Caco-2 (cell line): ENCODE data around the gene YPEL4. TPM values are rescaled to one million over a fixed set of nuclear protein-coding genes. Genes with fewer than 3 reads are reported as not detected.

Experiments used
- BruUV-seq: library from RNA; stranded (reverse); fragments of 400-500 nt; replicated peaks from 2 replicates; lab custom pipeline; 2021; lab: Mats Ljungman, UMichigan
- CTCF ChIA-PET: fragments of 300-600 bp; sonication (Branson Sonifier 250); formaldehyde crosslinking; loops from one replicate; lab custom pipeline; 2022; ENCODE audit warnings: antibody characterized with exemption; lab: Charles Lee
- POLR2A ChIA-PET: fragments of 300-600 bp; sonication (Branson Sonifier 250); formaldehyde crosslinking; loops from one replicate; lab custom pipeline; 2022; ENCODE audit warnings: antibody characterized with exemption; lab: Charles Lee
- DNase-seq, 2 experiments: peaks; one replicate each; pipeline versions ENCODE4 v3.0.0 to v3.0.0-alpha.2; 2020 to 2022
- H3K27me3 ChIP-seq: replicated peaks from 2 replicates; pipeline ENCODE4 v1.6.0; 2011; ENCODE audit warnings: low read length; ENCODE audit not compliant: control insufficient read depth, insufficient read depth
- H3K36me3 ChIP-seq: 2 replicates; pipeline ENCODE4 v1.5.1; 2011; ENCODE audit warnings: low read length; ENCODE audit not compliant: control insufficient read depth, insufficient read depth
- H3K4me1 ChIP-seq: fragments of 250-450 bp; sonication (Bioruptor Pico); 2 replicates; pipeline ENCODE4 v1.5.1; 2020; ENCODE audit warnings: mild to moderate bottlenecking
- H3K4me3 ChIP-seq: 2 replicates; pipeline ENCODE4 v1.5.1; 2011; ENCODE audit warnings: low read depth, mild to moderate bottlenecking, control low read depth, low read length
- H3K9me3 ChIP-seq: fragments of 250-450 bp; sonication (Bioruptor Pico); 2 replicates; pipeline ENCODE4 v1.5.1; 2020; ENCODE audit warnings: mild to moderate bottlenecking, moderate library complexity
- H3K27ac Mint-ChIP-seq: one replicate; pipeline ENCODE4 v1.8.0; 2022; ENCODE audit warnings: mixed read lengths; ENCODE audit not compliant: unreplicated experiment
- H3K27me3 Mint-ChIP-seq: one replicate; pipeline ENCODE4 v1.8.0; 2022; ENCODE audit warnings: mixed read lengths; ENCODE audit not compliant: insufficient read depth, unreplicated experiment
- H3K36me3 Mint-ChIP-seq: one replicate; pipeline ENCODE4 v1.8.0; 2022; ENCODE audit warnings: mild to moderate bottlenecking, mixed read lengths; ENCODE audit not compliant: insufficient read depth, unreplicated experiment
- H3K4me1 Mint-ChIP-seq: one replicate; pipeline ENCODE4 v1.8.0; 2022; ENCODE audit warnings: low read depth, mixed read lengths; ENCODE audit not compliant: unreplicated experiment
- H3K4me3 Mint-ChIP-seq: one replicate; pipeline ENCODE4 v1.8.0; 2022; ENCODE audit warnings: mild to moderate bottlenecking, moderate library complexity, mixed read lengths; ENCODE audit not compliant: unreplicated experiment
- H3K9me3 Mint-ChIP-seq: one replicate; pipeline ENCODE4 v1.8.0; 2022; ENCODE audit warnings: mixed read lengths; ENCODE audit not compliant: unreplicated experiment
- CTCF ChIP-seq, 2 experiments: fragments of 200-600 bp in 1 of 2; IDR thresholded peaks; 1 replicate in 1 of 2; 2 replicates in 1 of 2; pipeline versions ENCODE4 v1.5.1 to v1.8.0; 2011 to 2022; ENCODE audit warnings: antibody characterized with exemption in 1 of 2, control low read depth in 1 of 2, inconsistent platforms in 1 of 2, low read depth in 1 of 2, low read length in 1 of 2, mild to moderate bottlenecking in 1 of 2, moderate library complexity in 1 of 2; ENCODE audit not compliant: insufficient read depth in 1 of 2, severe bottlenecking in 1 of 2, unreplicated experiment in 1 of 2
- intact Hi-C: fragments of 100-400 bp; cut with micrococcal nuclease; formaldehyde crosslinking; loops from one replicate; pipeline ENCODE4 v1.10.0; 2022; ENCODE audit not compliant: unreplicated experiment
- total RNA-seq: library from RNA; stranded (reverse); gene quantifications from 2 replicates; pipeline ENCODE4 v1.2.3, GENCODE V29; 2022

The YPEL4 gene
- total RNA-seq, 1 experiment from 2014 or later: not detected

GRCh38 chr11:57626895-57627294, 22.8 kb downstream of the YPEL4 start:
- TF ChIP-seq CTCF (IDR thresholded peaks at IDR 0.05; ENCODE audit: insufficient read depth in 1 of 2, low read depth in 1 of 2, low read length in 1 of 2, severe bottlenecking in 1 of 2, unreplicated experiment in 1 of 2): no peak
- peaks cover 5% of the 10 kb centered on the region for H3K27me3 Mint-ChIP-seq
- no TSS peak for BruUV-seq
- no peaks in the 10 kb centered on the region for H3K27me3 ChIP-seq
- H3K4me1 ChIP-seq: no peaks in the 10 kb centered on the region
- H3K9me3 Mint-ChIP-seq: no peaks in the 10 kb centered on the region
- POLR2A ChIA-PET: no interaction called here
- no peak overlapping the region for H3K4me3 Mint-ChIP-seq
- DNase-seq: no peak
- no peaks in the 10 kb centered on the region for H3K4me1 Mint-ChIP-seq
- no peak overlapping the region for H3K27ac Mint-ChIP-seq
- CTCF ChIA-PET: no interaction called here
- no peaks in the 10 kb centered on the region for H3K36me3 ChIP-seq
- H3K9me3 ChIP-seq: no peaks in the 10 kb centered on the region
- intact Hi-C loops: no loop called here
- no peak overlapping the region for H3K4me3 ChIP-seq
- no peaks in the 10 kb centered on the region for H3K36me3 Mint-ChIP-seq

- no peaks in the 10 kb centered on the region for H3K27me3 ChIP-seq
These were observed 24.8 kb downstream of the YPEL4 start for GRCh38 chr11:57624864-57625263.

GRCh38 chr11:57622263-57622662, 27.4 kb downstream of the YPEL4 start:
- intact Hi-C loops: no loop called here
- H3K27ac Mint-ChIP-seq: no peak overlapping the region
- no peaks in the 10 kb centered on the region for H3K27me3 Mint-ChIP-seq
- no peaks in the 10 kb centered on the region for H3K9me3 Mint-ChIP-seq
- DNase-seq: no peak
- Histone ChIP-seq H3K36me3 (no peaks in the 10 kb centered on the region), H3K4me1 (no peaks in the 10 kb centered on the region), H3K4me3 (no peak overlapping the region), H3K27me3 (no peaks in the 10 kb centered on the region), H3K9me3 (peaks cover 11% of the 10 kb centered on the region; the same call in 1 of the 2 replicates)
- POLR2A ChIA-PET: no interaction called here
- no peak for TF ChIP-seq CTCF (IDR thresholded peaks at IDR 0.05; ENCODE audit: insufficient read depth in 1 of 2, low read depth in 1 of 2, low read length in 1 of 2, severe bottlenecking in 1 of 2, unreplicated experiment in 1 of 2)
- no peaks in the 10 kb centered on the region for H3K36me3 Mint-ChIP-seq
- H3K4me1 Mint-ChIP-seq: no peaks in the 10 kb centered on the region
- BruUV-seq: no TSS peak
- CTCF ChIA-PET: no interaction called here
- H3K4me3 Mint-ChIP-seq: no peak overlapping the region

More at GRCh38 chr11:57624864-57625263, 24.8 kb downstream of the YPEL4 start:
- Histone ChIP-seq H3K36me3 (no peaks in the 10 kb centered on the region), H3K4me3 (no peak overlapping the region), H3K4me1 (no peaks in the 10 kb centered on the region), H3K9me3 (0 out of 2 replicates have a peak, but pooled peaks cover under 1% of the 10 kb centered on the region)
- Mint-ChIP-seq H3K36me3 (no peaks in the 10 kb centered on the region), H3K9me3 (no peaks in the 10 kb centered on the region), H3K4me3 (no peak overlapping the region), H3K27ac (no peak overlapping the region), H3K4me1 (no peaks in the 10 kb centered on the region), H3K27me3 (no peaks in the 10 kb centered on the region)
- ChIA-PET POLR2A (no interaction called here), CTCF (interaction anchor here (0.5 kb wide), 1 partner anchor 375 kb away, joined by 3 read pairs; no protein-coding TSS in a partner anchor)
- no peak for TF ChIP-seq CTCF (IDR thresholded peaks at IDR 0.05; ENCODE audit: insufficient read depth in 1 of 2, low read depth in 1 of 2, low read length in 1 of 2, severe bottlenecking in 1 of 2, unreplicated experiment in 1 of 2)
- no peak for DNase-seq
- intact Hi-C loops: no loop called here
- no TSS peak for BruUV-seq
